H1 (cell line): ENCODE data around the gene IFNE. TPM values are rescaled to one million over a fixed set of nuclear protein-coding genes. Genes with fewer than 3 reads are reported as not detected.

ENCODE experiments used
- ATF3 ChIP-seq: IDR thresholded peaks from 2 replicates; pipeline ENCODE4 v1.6.1; 2011; ENCODE audit warnings: low read depth, mild to moderate bottlenecking, low read length; ENCODE audit not compliant: insufficient read depth
- CBX5 ChIP-seq: fragments of 300-800, 300-1000 bp; sonication (generic); IDR thresholded peaks from 2 replicates; pipeline ENCODE4 v1.7.1; 2016; ENCODE audit warnings: antibody characterized with exemption, low read length, low read depth
- CHD7 ChIP-seq: fragments of 300-600 bp; sonication (generic); IDR thresholded peaks from 2 replicates; pipeline ENCODE4 v1.7.1; 2012; ENCODE audit warnings: low read length, moderate library complexity, mild to moderate bottlenecking, inconsistent platforms; ENCODE audit not compliant: insufficient replicate concordance
- GTF2F1 ChIP-seq: IDR thresholded peaks from 2 replicates; pipeline ENCODE4 v1.6.1; 2012; ENCODE audit warnings: low read depth, low read length, improper control_type of control experiment, borderline replicate concordance
- HDAC2 ChIP-seq, 2 experiments: fragments of 300-600 bp in 1 of 2; sonication (generic) in 1 of 2; IDR thresholded peaks; 2 replicates each; pipeline ENCODE4 v1.6.1; 2011 to 2012; ENCODE audit warnings: low read depth in 2 of 2, low read length in 2 of 2, mild to moderate bottlenecking in 2 of 2, moderate library complexity in 2 of 2, borderline replicate concordance in 1 of 2, inconsistent platforms in 1 of 2
- JUN ChIP-seq: IDR thresholded peaks from 2 replicates; pipeline ENCODE4 v1.6.1; 2011; ENCODE audit warnings: low read depth, mild to moderate bottlenecking, improper control_type of control experiment, low read length
- POLR2A ChIP-seq, 2 experiments: IDR thresholded peaks; 1 replicate in 1 of 2; 2 replicates in 1 of 2; pipeline ENCODE4 v1.6.1; 2011; ENCODE audit warnings: low read depth in 2 of 2, low read length in 2 of 2, mild to moderate bottlenecking in 2 of 2; ENCODE audit errors: control extremely low read depth in 1 of 2
- SP1 ChIP-seq: IDR thresholded peaks from 2 replicates; pipeline ENCODE4 v1.6.1; 2011; ENCODE audit warnings: low read depth, low read length
- SUZ12 ChIP-seq: fragments of 200-600 bp; sonication (generic); IDR thresholded peaks from 2 replicates; pipeline ENCODE4 v1.6.1; 2012; ENCODE audit warnings: mild to moderate bottlenecking, inconsistent platforms, low read length, moderate library complexity, mixed read lengths
- polyA plus RNA-seq, 7 experiments: library from polyadenylated mRNA; depleted of rRNA in 3 of 7; stranded (reverse) in 5 of 7; unstranded in 2 of 7; fragments of >200 nt in 5 of 7; fragments of 200-250 nt in 2 of 7; gene quantifications; 1 replicate in 5 of 7; 2 replicates in 1 of 7; 4 replicates in 1 of 7; pipeline versions ENCODE4 v1.2.1 to v1.2.3, GENCODE V29; 2011 to 2013; ENCODE audit warnings: missing spikeins in 2 of 7, mixed read lengths in 2 of 7
- total RNA-seq: library from RNA; stranded (reverse); fragmentation: NEBNext Ultra II Directional; extraction: Animal tissue kit (Norgen Biotek cat#: 25700); gene quantifications from 2 replicates; pipeline ENCODE4 v1.2.1, GENCODE V29; 2021

The IFNE gene
- total and polyA plus RNA-seq, 2 of the 8 experiments (the other 6 are each of a cell fraction or from before 2014, with no cell fraction given) = 0.08 TPM; not detected in 1

- TF ChIP-seq CHD7 (no peak), HDAC2 (IDR thresholded peaks at IDR 0.05; ENCODE audit: borderline replicate concordance in 1 of 2, low read depth in 2 of 2, low read length in 2 of 2) (no peak), SUZ12 (no peak), ATF3 (no peak), GTF2F1 (no peak), SP1 (no peak), POLR2A (IDR thresholded peaks at IDR 0.05; ENCODE audit: control extremely low read depth in 1 of 2, low read depth in 2 of 2, low read length in 2 of 2) (no peak), JUN (no peak), CBX5 (no peak)
Observed at GRCh38 chr9:21505425-21506179, 23.5 kb upstream of the IFNE start (continued).
